GM12801 (cell line): Measurements from ENCODE around the gene CEP126.

Experiments
- CTCF ChIP-seq: IDR thresholded peaks from one replicate; pipeline ENCODE4 v1.5.1; 2011; ENCODE audit warnings: control low read depth; ENCODE audit not compliant: insufficient read length; ENCODE audit errors: extremely low read depth

Gene CEP126

GRCh38 chr11:101931692-101932091, 16.9 kb downstream of the CEP126 start:
- no peak for TF ChIP-seq CTCF

GRCh38 chr11:101940901-101941520, 26.2 kb downstream of the CEP126 start:
- TF ChIP-seq CTCF, result no peak

GRCh38 chr11:101944923-101945322, 30.1 kb downstream of the CEP126 start:
- no peak for TF ChIP-seq CTCF

- TF ChIP-seq CTCF, result no peak
Observed at GRCh38 chr11:101945448-101945847, 30.6 kb downstream of the CEP126 start.

DNA sequence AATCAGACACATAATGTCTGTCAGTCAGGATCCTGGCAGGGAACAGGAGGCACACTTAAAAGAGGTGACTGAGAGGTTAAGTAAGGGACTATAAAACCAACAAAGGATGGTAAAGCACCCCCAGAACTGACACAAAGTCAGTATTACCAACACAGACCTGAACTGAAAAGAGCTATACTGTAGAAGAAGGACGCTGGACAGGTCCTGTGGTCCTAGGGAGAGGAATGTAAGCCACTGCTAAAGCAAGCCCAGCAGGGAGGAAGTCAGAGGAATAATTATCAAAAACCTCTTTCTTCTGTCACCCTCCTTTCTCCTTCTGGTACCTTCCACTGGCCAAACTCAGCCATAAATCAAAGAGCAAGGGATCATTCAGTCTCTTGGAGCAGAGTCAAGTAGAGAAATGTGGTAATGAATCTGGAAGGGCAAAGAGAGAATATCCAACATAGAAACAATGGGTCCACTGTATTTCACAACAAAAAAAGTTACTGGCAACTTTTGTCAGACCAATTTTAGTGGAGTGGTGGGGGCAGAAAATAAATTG, 34.9 kb downstream of the CEP126 start:
- TF ChIP-seq CTCF, result no peak

DNA sequence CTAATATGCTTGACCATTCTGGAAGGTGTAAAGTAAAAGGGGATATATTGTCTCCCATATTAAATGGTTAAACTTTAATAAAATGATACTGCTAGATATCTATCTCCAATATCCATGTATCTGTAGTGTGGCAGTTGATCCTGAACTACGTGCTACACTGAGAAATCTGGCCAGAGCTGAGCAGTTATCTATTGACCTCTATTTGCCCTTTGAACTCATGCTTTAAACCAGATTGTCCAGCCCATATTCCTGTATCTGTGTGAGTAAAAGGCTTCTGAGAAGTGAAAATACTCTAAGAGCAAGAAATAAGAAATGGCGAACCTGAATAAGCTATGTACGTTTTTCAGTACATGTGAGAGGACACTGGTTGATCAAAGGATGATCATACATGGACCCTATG, 40.5 kb downstream of the CEP126 start:
- TF ChIP-seq CTCF, result no peak

GRCh38 chr11:101955701-101956100, 40.9 kb downstream of the CEP126 start:
- TF ChIP-seq CTCF, result no peak
